IPS-20b (cell line): Measurements from ENCODE around the gene FAM200B.

Experiments used
- H3K27ac ChIP-seq: one replicate; pipeline ENCODE4 v1.5.1; 2013; ENCODE audit warnings: low read length
- H3K27me3 ChIP-seq: 2 replicates; pipeline ENCODE4 v1.6.1; 2013; ENCODE audit warnings: mild to moderate bottlenecking, low read length, inconsistent platforms; ENCODE audit not compliant: insufficient read depth
- H3K36me3 ChIP-seq: 2 replicates; pipeline ENCODE4 v1.6.1; 2013; ENCODE audit warnings: low read depth, mild to moderate bottlenecking, inconsistent platforms, low read length, moderate library complexity; ENCODE audit not compliant: insufficient read depth
- H3K4me1 ChIP-seq: 2 replicates; pipeline ENCODE4 v1.6.1; 2013; ENCODE audit warnings: mild to moderate bottlenecking, control low read depth, inconsistent platforms, low read length, moderate library complexity; ENCODE audit not compliant: insufficient read depth
- H3K4me3 ChIP-seq: 2 replicates; pipeline ENCODE4 v1.5.1; 2013; ENCODE audit warnings: mild to moderate bottlenecking, low read length, inconsistent platforms
- H3K9ac ChIP-seq: 2 replicates; pipeline ENCODE4 v1.6.1; 2013; ENCODE audit warnings: low read depth, mild to moderate bottlenecking, inconsistent platforms, low read length, moderate library complexity
- H3K9me3 ChIP-seq: 2 replicates; pipeline ENCODE4 v1.6.1; 2013; ENCODE audit warnings: mild to moderate bottlenecking, low read depth, low read length, inconsistent platforms; ENCODE audit not compliant: insufficient read depth

Gene FAM200B

GRCh38 chr4:15681372-15682241, at the start of gene FAM200B:
FAM200B (plus strand) TSS chr4:15681827; CDS start chr4:15686978, 5,151 bp downstream.
- Histone ChIP-seq H3K27me3 (no peaks in the 10 kb centered on the region), H3K4me3 (peak within 1 kb of the TSS; percentile 86), H3K9me3 (no peaks in the 10 kb centered on the region), H3K4me1 (peaks cover 59% of the 10 kb centered on the region), H3K27ac (peak within 1 kb of the TSS; percentile 86), H3K36me3 (peaks cover 29% of the 10 kb centered on the region), H3K9ac (peak within 1 kb of the TSS; percentile 97)

GRCh38 chr4:15636818-15637217, 44.8 kb upstream of the FAM200B start:
- no peak overlapping the region for H3K4me3 ChIP-seq
- H3K27me3 ChIP-seq: no peaks in the 10 kb centered on the region
- H3K27ac ChIP-seq: no peak overlapping the region
- H3K4me1 ChIP-seq: no peaks in the 10 kb centered on the region
- no peak overlapping the region for H3K9ac ChIP-seq
- peaks cover 68% of the 10 kb centered on the region for H3K36me3 ChIP-seq
- H3K9me3 ChIP-seq: no peaks in the 10 kb centered on the region

- Histone ChIP-seq H3K4me3 (no peak overlapping the region), H3K36me3 (peaks cover 63% of the 10 kb centered on the region), H3K4me1 (no peaks in the 10 kb centered on the region)
Measured at GRCh38 chr4:15638418-15638817, 43.2 kb upstream of the FAM200B start.

GRCh38 chr4:15648600-15648999, 33.0 kb upstream of the FAM200B start:
- H3K27ac ChIP-seq: no peak overlapping the region
- H3K27me3 ChIP-seq: no peaks in the 10 kb centered on the region
- H3K9me3 ChIP-seq: no peaks in the 10 kb centered on the region
- H3K4me1 ChIP-seq: peaks cover 19% of the 10 kb centered on the region
- no peak overlapping the region for H3K4me3 ChIP-seq
- no peaks in the 10 kb centered on the region for H3K36me3 ChIP-seq
- no peak overlapping the region for H3K9ac ChIP-seq

More at GRCh38 chr4:15638418-15638817, 43.2 kb upstream of the FAM200B start:
- Histone ChIP-seq H3K9me3 (no peaks in the 10 kb centered on the region), H3K27ac (no peak overlapping the region), H3K9ac (no peak overlapping the region), H3K27me3 (no peaks in the 10 kb centered on the region)

DNA sequence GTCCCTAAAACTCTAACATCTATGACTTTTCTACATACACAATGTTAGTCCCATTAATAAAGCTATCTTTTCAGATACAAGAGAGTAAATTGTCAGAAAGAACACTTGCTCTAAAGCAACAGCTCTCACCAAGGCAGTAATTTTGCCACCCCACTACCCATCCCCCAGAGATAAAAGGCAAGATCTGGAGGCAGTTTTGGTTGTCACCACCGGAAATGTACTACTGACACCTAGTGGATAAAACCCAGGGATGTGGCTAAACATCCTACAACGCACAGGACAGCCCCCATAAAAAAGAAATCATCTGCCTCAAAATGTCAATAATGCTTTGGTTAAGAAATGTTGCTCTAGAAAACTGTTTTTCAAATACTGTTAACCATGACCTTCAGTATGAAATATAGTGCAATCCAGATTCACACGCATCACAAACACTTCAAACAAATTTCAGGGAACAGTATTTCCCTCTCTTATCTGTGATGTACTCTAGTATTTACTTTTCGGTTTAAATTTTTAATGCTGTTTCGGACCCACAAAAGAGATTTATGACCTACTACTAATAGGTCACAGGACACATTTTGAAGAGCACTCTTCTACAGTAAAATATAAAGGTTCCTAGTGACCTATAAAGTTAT, 31.6 kb upstream of the FAM200B start:
- no peaks in the 10 kb centered on the region for H3K9me3 ChIP-seq
- peak overlapping the region; percentile 27; the same call in 1 of the 2 replicates for H3K4me3 ChIP-seq
- H3K9ac ChIP-seq: no peak overlapping the region

GRCh38 chr4:15651676-15652075, 30.0 kb upstream of the FAM200B start:
- Histone ChIP-seq H3K36me3 (no peaks in the 10 kb centered on the region), H3K27ac (no peak overlapping the region), H3K9me3 (no peaks in the 10 kb centered on the region), H3K9ac (no peak overlapping the region), H3K27me3 (no peaks in the 10 kb centered on the region), H3K4me3 (no peak overlapping the region), H3K4me1 (peaks cover 27% of the 10 kb centered on the region)

More for the DNA sequence above, 31.6 kb upstream of the FAM200B start:
- no peak overlapping the region for H3K27ac ChIP-seq
- H3K36me3 ChIP-seq: no peaks in the 10 kb centered on the region
- peaks cover 21% of the 10 kb centered on the region for H3K4me1 ChIP-seq
- H3K27me3 ChIP-seq: no peaks in the 10 kb centered on the region

DNA sequence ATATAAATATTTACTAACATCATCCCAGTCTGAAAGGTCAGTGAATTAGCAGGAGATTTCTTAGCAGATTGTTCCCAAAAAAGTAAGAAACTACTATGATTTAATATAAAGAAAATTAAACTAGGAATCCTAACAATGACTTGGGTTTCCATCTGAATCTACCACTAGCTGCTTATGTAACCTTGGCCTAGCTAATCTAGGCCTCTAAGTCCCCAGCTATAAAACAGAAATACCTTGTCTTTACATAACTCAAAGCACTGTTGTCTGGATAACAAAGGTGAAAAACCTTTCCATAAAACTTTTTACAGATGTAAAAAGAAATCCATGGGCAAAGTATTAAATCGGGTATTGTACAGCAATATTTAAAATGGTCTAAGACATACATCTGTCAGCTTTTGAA, 29.4 kb upstream of the FAM200B start:
- Histone ChIP-seq H3K9me3 (no peaks in the 10 kb centered on the region), H3K4me1 (peaks cover 27% of the 10 kb centered on the region), H3K36me3 (peaks cover 1% of the 10 kb centered on the region; the same call in 1 of the 2 replicates), H3K27me3 (no peaks in the 10 kb centered on the region), H3K9ac (no peak overlapping the region), H3K27ac (no peak overlapping the region), H3K4me3 (no peak overlapping the region)

DNA sequence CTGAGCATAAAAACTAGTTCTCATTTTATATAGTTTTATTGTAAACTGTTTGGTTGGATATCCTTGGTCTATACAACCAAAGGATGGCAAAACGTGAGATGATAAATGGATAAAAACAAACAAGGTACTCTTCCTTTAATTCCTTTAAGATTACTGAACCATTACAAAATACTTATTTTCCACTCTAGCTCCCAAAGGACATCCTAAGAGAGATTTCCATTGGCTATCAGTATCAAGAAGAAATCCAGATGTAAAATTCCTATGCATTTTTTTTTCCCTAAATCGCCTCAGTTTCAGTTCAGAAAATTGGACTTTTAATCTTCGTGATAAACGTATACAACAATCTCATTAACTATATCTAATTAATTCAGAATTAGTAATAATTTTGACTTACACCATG, 28.8 kb upstream of the FAM200B start:
- H3K9me3 ChIP-seq: no peaks in the 10 kb centered on the region
- H3K4me3 ChIP-seq: peak overlapping the region; percentile 78; the same call in 1 of the 2 replicates
- no peak overlapping the region for H3K27ac ChIP-seq
- H3K4me1 ChIP-seq: peaks cover 27% of the 10 kb centered on the region
- peak overlapping the region; percentile 81; the same call in 1 of the 2 replicates for H3K9ac ChIP-seq
- no peaks in the 10 kb centered on the region for H3K27me3 ChIP-seq
- H3K36me3 ChIP-seq: peaks cover 6% of the 10 kb centered on the region; the same call in 1 of the 2 replicates

- Histone ChIP-seq H3K4me1 (peaks cover 27% of the 10 kb centered on the region), H3K27ac (peak overlapping the region; percentile 4), H3K9ac (peak overlapping the region; percentile 81), H3K27me3 (no peaks in the 10 kb centered on the region), H3K4me3 (peak overlapping the region; percentile 78), H3K9me3 (no peaks in the 10 kb centered on the region), H3K36me3 (peaks cover 6% of the 10 kb centered on the region; the same call in 1 of the 2 replicates)
Measured at GRCh38 chr4:15653420-15653819, 28.2 kb upstream of the FAM200B start.

- no peaks in the 10 kb centered on the region for H3K9me3 ChIP-seq
- peak overlapping the region; percentile 78 for H3K4me3 ChIP-seq
- H3K36me3 ChIP-seq: peaks cover 6% of the 10 kb centered on the region; the same call in 1 of the 2 replicates
- H3K9ac ChIP-seq: peak overlapping the region; percentile 81
- H3K27ac ChIP-seq: peak overlapping the region; percentile 61
- peaks cover 27% of the 10 kb centered on the region for H3K4me1 ChIP-seq
- H3K27me3 ChIP-seq: no peaks in the 10 kb centered on the region
Measured at GRCh38 chr4:15653864-15654592, 27.6 kb upstream of the FAM200B start.

DNA sequence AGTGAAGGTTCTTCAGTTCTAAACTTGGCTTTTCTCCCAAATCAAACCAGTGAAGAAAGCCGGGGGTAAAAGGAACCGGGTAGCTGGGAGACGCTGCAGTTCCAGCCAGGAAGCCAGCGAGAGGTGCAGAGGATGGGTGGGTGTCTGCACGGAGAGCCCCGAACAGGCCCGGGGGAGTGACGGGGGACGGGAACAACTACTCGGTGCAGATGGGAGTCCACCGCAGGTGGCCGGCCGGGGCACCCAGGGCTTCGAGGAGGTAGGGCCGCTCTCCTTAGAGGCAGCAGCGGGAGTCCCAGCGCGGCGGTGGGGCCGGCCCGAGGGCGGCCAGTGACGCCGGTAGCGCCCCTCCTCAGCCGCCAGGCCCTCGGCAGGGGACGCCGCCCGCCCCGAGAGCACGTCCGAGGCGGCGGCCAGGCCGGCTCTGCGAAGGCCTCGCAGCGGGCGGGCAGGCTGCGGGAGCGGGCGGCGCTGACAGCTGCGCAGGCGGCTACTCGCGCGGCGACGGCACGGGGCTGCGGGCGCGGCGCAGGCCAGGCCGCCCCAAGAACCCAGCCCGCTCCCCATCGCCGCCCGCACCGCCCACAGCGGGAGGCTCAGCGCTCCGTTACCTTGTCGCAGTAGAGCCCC, 26.9 kb upstream of the FAM200B start:
- peak overlapping the region; percentile 78 for H3K4me3 ChIP-seq
- H3K27ac ChIP-seq: peak overlapping the region; percentile 61
- H3K27me3 ChIP-seq: no peaks in the 10 kb centered on the region
- H3K9me3 ChIP-seq: no peaks in the 10 kb centered on the region
- H3K9ac ChIP-seq: peak overlapping the region; percentile 81
- peaks cover 26% of the 10 kb centered on the region for H3K4me1 ChIP-seq
- peaks cover 12% of the 10 kb centered on the region; the same call in 1 of the 2 replicates for H3K36me3 ChIP-seq
